Vagina (tissue), 2 donors: ENCODE measurements around the gene COL24A1.

ENCODE experiments used
- POLR2AphosphoS5 ChIP-seq, 2 donors: sonication (generic); formaldehyde crosslinking; IDR thresholded peaks; one replicate each; pipeline ENCODE4 v1.9.0; 2017; ENCODE audit warnings: antibody characterized with exemption in 2 of 2, mild to moderate bottlenecking in 2 of 2, low read depth in 1 of 2; ENCODE audit not compliant: insufficient read depth in 1 of 2
- TF ChIP-seq, protein P1 (sequence below), 3 experiments: fragments of 450-650 bp in 2 of 3; fragments of 200-600 bp in 1 of 3; sonication (generic) in 1 of 3; IDR thresholded peaks; one replicate each; pipeline ENCODE4 v1.5.1; 2017 to 2019; ENCODE audit warnings: antibody characterized with exemption in 3 of 3, mild to moderate bottlenecking in 2 of 3, moderate library complexity in 2 of 3

- TF ChIP-seq, protein P1, sequence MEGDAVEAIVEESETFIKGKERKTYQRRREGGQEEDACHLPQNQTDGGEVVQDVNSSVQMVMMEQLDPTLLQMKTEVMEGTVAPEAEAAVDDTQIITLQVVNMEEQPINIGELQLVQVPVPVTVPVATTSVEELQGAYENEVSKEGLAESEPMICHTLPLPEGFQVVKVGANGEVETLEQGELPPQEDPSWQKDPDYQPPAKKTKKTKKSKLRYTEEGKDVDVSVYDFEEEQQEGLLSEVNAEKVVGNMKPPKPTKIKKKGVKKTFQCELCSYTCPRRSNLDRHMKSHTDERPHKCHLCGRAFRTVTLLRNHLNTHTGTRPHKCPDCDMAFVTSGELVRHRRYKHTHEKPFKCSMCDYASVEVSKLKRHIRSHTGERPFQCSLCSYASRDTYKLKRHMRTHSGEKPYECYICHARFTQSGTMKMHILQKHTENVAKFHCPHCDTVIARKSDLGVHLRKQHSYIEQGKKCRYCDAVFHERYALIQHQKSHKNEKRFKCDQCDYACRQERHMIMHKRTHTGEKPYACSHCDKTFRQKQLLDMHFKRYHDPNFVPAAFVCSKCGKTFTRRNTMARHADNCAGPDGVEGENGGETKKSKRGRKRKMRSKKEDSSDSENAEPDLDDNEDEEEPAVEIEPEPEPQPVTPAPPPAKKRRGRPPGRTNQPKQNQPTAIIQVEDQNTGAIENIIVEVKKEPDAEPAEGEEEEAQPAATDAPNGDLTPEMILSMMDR (IDR thresholded peaks at IDR 0.05), result no peak
- no peak for TF ChIP-seq POLR2AphosphoS5 (IDR thresholded peaks at IDR 0.05; ENCODE audit: insufficient read depth in 1 of 2, low read depth in 1 of 2)
These were observed 156.0 kb downstream of the COL24A1 start for GRCh38 chr1:86000601-86001000.
